Lower lobe of right lung (tissue), 2 donors: Measurements from ENCODE around the gene MEGF11. TPM values are rescaled to one million over a fixed set of nuclear protein-coding genes. Genes with fewer than 3 reads are reported as not detected.

ENCODE experiments used
- ATAC-seq, 2 donors: fragments of 200-7000 bp; cut with Tn5 transposase; one replicate each; pipeline ENCODE4 v1.9.1; 2020 to 2022; ENCODE audit warnings: mild to moderate bottlenecking in 2 of 2, moderate library complexity in 2 of 2
- DNase-seq: peaks from one replicate; pipeline ENCODE4 v3.0.0-alpha.2; 2020
- H3K27ac ChIP-seq: fragments of 200-600 bp; one replicate; pipeline ENCODE4 v1.8.0; 2022
- H3K27me3 ChIP-seq: fragments of 200-600 bp; one replicate; pipeline ENCODE4 v1.8.0; 2022; ENCODE audit warnings: low read depth
- H3K36me3 ChIP-seq: fragments of 200-600 bp; one replicate; pipeline ENCODE4 v1.8.0; 2022; ENCODE audit warnings: mild to moderate bottlenecking
- H3K4me1 ChIP-seq: fragments of 200-600 bp; one replicate; pipeline ENCODE4 v1.8.0; 2022
- H3K4me3 ChIP-seq: fragments of 200-600 bp; one replicate; pipeline ENCODE4 v1.8.0; 2022; ENCODE audit warnings: mild to moderate bottlenecking
- H3K9me3 ChIP-seq: fragments of 200-600 bp; one replicate; pipeline ENCODE4 v1.8.0; 2022
- intact Hi-C: fragments of 100-400 bp; cut with DNase I; formaldehyde crosslinking; loops from one replicate; pipeline ENCODE4 v1.11.0; 2022
- total RNA-seq: library from RNA; stranded (reverse); fragmentation: NEBNext Ultra II Directional; extraction: Animal tissue kit (Norgen Biotek cat#: 25700); gene quantifications from one replicate; pipeline ENCODE4 v1.2.1, GENCODE V29; 2021
- TF ChIP-seq, protein P1 (sequence below): fragments of 200-600 bp; IDR thresholded peaks from one replicate; pipeline ENCODE4 v1.8.0; 2022; ENCODE audit warnings: antibody characterized with exemption, mild to moderate bottlenecking
- donor health status: DM: no; HTN: yes; CAD: no; lungs with severe emphysema.

MEGF11 gene
- total RNA-seq, 1 donor from 2014 or later = not detected

DNA sequence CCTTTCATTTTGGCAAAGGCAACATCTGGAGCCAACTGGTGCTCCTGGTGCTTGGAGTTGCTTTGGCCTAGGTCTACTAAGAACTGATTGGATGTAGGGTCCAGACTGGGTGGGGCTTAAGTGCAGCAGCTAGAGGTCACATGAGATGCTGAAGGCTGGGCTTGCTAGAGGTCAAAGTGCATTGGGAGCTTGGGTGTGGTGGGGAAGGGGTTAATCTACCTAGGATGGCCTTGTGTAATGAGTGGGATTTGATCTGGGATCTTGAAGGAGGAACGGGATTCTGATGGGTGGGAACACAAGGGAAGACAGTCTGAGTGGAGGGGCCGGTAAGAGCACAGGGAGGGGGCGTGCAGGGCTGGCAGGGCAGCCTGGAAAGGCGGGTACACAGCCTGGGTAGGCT lies 258.7 kb downstream of the MEGF11 start:
- TF ChIP-seq, protein P1, sequence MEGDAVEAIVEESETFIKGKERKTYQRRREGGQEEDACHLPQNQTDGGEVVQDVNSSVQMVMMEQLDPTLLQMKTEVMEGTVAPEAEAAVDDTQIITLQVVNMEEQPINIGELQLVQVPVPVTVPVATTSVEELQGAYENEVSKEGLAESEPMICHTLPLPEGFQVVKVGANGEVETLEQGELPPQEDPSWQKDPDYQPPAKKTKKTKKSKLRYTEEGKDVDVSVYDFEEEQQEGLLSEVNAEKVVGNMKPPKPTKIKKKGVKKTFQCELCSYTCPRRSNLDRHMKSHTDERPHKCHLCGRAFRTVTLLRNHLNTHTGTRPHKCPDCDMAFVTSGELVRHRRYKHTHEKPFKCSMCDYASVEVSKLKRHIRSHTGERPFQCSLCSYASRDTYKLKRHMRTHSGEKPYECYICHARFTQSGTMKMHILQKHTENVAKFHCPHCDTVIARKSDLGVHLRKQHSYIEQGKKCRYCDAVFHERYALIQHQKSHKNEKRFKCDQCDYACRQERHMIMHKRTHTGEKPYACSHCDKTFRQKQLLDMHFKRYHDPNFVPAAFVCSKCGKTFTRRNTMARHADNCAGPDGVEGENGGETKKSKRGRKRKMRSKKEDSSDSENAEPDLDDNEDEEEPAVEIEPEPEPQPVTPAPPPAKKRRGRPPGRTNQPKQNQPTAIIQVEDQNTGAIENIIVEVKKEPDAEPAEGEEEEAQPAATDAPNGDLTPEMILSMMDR = no peak
- ATAC-seq (no peak), DNase-seq (no peak)
- Histone ChIP-seq H3K27me3 (peaks cover 24% of the 10 kb centered on the region), H3K27ac (no peak overlapping the region), H3K4me3 (no peak overlapping the region), H3K36me3 (no peaks in the 10 kb centered on the region), H3K4me1 (no peaks in the 10 kb centered on the region), H3K9me3 (no peaks in the 10 kb centered on the region)
- intact Hi-C loops = no loop called here

DNA sequence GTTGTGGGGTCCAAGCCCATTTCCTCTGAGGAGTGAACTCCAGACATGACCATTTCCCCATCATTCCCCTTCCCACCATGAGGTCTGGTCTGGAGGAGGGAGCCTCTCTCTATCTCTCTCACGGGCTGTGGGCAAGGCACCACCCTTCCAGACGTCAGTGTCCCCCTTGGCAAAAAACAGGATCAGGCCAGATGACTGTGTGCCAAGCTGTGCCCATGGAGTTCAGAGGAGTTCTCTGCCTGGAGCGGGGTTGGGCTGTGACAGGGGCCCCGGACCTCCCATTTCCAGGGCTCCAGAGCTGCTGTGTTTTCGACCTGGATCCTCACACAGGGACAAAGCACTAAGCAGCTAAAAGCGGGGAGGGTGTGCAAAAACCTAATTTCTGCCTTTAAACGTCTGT lies 259.8 kb downstream of the MEGF11 start:
- intact Hi-C loops = no loop called here
- no peak for DNase-seq
- TF ChIP-seq, protein P1 = no peak
- peaks cover 22% of the 10 kb centered on the region for H3K27me3 ChIP-seq
- no peaks in the 10 kb centered on the region for H3K9me3 ChIP-seq
- no peak overlapping the region for H3K27ac ChIP-seq
- H3K4me1 ChIP-seq = no peaks in the 10 kb centered on the region
- no peaks in the 10 kb centered on the region for H3K36me3 ChIP-seq
- H3K4me3 ChIP-seq = no peak overlapping the region
- ATAC-seq = no peak

DNA sequence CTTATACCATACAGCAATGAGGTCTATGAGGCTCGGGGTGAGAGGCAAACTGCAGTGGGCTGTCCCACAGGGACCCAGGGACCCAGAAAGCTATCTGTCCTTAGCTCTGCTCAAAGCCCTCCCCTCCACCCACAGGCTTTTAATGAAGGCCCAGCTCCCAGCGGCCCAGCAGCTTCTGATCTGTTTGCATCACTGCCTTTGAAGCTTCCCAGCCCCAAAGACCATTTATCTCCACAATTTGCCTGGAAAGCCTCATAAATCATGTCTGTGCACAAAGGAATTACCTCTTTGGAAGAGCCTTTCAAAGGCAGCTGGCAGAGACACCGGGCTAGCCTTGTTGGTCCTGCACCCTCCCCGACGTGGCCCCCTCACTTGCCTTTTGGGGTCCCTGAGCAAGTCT lies 260.3 kb downstream of the MEGF11 start:
- no peak overlapping the region for H3K4me3 ChIP-seq
- H3K27ac ChIP-seq = no peak overlapping the region
- intact Hi-C loops = no loop called here
- peaks cover 23% of the 10 kb centered on the region for H3K27me3 ChIP-seq
- H3K36me3 ChIP-seq = no peaks in the 10 kb centered on the region
- no peak for DNase-seq
- no peak for ATAC-seq
- H3K4me1 ChIP-seq = no peaks in the 10 kb centered on the region
- H3K9me3 ChIP-seq = no peaks in the 10 kb centered on the region
- TF ChIP-seq, protein P1 = no peak

DNA sequence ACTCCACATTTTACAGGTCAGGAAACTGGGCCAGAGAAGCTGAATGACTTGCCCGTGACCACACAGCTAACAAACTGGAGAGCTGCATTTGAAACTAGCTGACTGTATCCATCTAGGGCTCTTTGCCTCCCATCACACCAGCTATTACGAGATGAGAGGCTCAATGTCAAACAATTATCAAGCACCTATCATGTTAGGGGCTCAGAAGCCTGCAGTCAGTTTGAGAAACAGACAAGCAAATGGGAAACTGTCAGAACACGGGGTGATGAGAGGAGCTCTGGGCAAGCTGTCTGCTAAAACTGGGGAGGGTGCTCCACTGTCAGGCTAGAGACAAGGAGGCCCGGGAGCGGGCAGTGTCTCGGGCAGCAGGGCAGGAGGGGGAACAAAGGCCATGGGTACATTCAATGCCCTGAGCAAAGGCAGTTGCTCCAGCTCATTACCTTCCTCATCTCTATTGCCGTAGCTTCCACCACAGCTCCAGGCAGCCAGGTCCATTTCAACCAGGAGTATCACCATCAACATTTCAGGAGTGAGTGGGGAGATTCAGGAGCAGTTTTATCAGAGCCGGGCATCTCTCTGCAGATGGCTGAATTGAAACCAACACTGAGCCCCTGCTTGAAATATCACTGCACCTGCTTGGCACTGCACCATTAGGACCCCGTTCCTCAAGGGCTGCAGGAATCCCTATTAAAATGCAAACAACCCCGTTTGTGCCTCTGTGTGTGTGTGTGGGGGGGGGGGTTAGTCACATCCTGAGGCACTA lies 261.6 kb downstream of the MEGF11 start:
- intact Hi-C loops = no loop called here
- H3K27me3 ChIP-seq = peaks cover 23% of the 10 kb centered on the region
- ATAC-seq (no peak), DNase-seq (no peak)
- no peaks in the 10 kb centered on the region for H3K9me3 ChIP-seq
- H3K4me3 ChIP-seq = no peak overlapping the region
- H3K4me1 ChIP-seq = no peaks in the 10 kb centered on the region
- no peaks in the 10 kb centered on the region for H3K36me3 ChIP-seq
- TF ChIP-seq, protein P1 = no peak
- no peak overlapping the region for H3K27ac ChIP-seq

DNA sequence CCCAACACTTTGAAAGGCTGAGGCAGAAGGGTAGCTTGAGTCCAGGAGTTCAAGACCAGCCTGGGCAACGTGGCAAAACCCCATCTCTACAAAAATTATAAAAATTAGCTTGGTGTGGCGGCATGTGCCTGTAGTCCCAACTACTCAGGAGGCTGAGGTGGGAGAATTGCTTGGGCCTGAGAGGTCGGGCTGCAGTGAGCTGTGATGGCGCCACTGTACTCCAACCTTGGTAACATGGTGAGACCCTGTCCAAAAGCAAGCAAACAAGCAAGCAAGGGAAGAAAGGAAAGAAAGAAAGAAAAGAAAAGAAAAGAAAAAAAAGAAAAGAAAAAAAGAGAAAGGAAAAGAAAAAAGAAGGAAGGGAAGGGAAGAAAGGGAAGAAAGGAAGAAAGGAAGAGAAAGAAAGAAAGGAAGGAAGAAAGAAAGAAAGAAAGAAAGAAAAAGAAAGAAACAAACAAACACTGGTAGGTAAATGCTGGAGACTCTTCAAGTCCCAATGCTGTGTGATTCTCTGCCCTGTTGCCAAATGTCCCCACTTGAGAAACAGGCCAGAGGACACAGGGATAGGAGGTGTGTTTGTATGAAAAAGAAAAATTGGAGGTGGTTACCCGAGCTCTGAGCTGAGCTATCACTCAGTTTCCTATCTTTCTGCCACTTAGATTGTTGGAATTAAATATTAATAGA lies 263.1 kb downstream of the MEGF11 start:
- TF ChIP-seq, protein P1 = no peak

More for the DNA sequence above, 263.1 kb downstream of the MEGF11 start:
- Histone ChIP-seq H3K9me3 (no peaks in the 10 kb centered on the region), H3K27ac (no peak overlapping the region), H3K4me3 (no peak overlapping the region), H3K4me1 (no peaks in the 10 kb centered on the region), H3K27me3 (peaks cover 23% of the 10 kb centered on the region), H3K36me3 (no peaks in the 10 kb centered on the region)
- intact Hi-C loops = no loop called here
- DNase-seq = no peak
- ATAC-seq = no peak
